Activated B cell treated with CpG ODN at 0.5 μM for 24 hours (primary cell): ENCODE data around the gene PRIMPOL. TPM values are rescaled to one million over a fixed set of nuclear protein-coding genes. Genes with fewer than 3 reads are reported as not detected.
"Not testable (repeated sequence)": the region's sequence is repeated elsewhere in the genome, so short reads cannot be mapped to it uniquely, and the experiment has no call there.

Experiments used
- ATAC-seq: fragments of 200-7000 bp; cut with Tn5 transposase; one replicate; pipeline ENCODE4 v1.10.0; 2021; ENCODE audit warnings: low read depth, mild to moderate bottlenecking, moderate library complexity
- CTCF ChIA-PET: fragments of 350-600 bp; sonication (Branson Sonifier 250); formaldehyde crosslinking; loops from one replicate; lab custom pipeline; 2021; ENCODE audit warnings: antibody characterized with exemption; lab: Charles Lee
- POLR2A ChIA-PET: fragments of 350-600 bp; sonication (Branson Sonifier 250); formaldehyde crosslinking; loops from one replicate; lab custom pipeline; 2021; ENCODE audit warnings: antibody characterized with exemption; lab: Charles Lee
- DNase-seq: peaks from one replicate; pipeline ENCODE4 v3.0.0; 2022
- H3K27ac Mint-ChIP-seq: one replicate; pipeline ENCODE4 v1.8.0; 2020; ENCODE audit warnings: mixed read lengths
- H3K27me3 Mint-ChIP-seq: one replicate; pipeline ENCODE4 v1.8.0; 2021; ENCODE audit warnings: mixed read lengths
- H3K36me3 Mint-ChIP-seq: one replicate; pipeline ENCODE4 v1.8.0; 2021; ENCODE audit warnings: low read depth, mixed read lengths
- H3K4me1 Mint-ChIP-seq: one replicate; pipeline ENCODE4 v1.8.0; 2021; ENCODE audit warnings: mixed read lengths
- H3K4me3 Mint-ChIP-seq: one replicate; pipeline ENCODE4 v1.8.0; 2020; ENCODE audit warnings: mild to moderate bottlenecking, mixed read lengths
- H3K9me3 Mint-ChIP-seq: one replicate; pipeline ENCODE4 v1.8.0; 2020; ENCODE audit warnings: mixed read lengths
- intact Hi-C: fragments of 100-400 bp; cut with micrococcal nuclease; formaldehyde crosslinking; loops from one replicate; pipeline ENCODE4 v1.15.1; 2024
- total RNA-seq: library from RNA; stranded (reverse); gene quantifications from 2 replicates; pipeline ENCODE4 v1.2.3, GENCODE V29; 2022
- TF ChIP-seq, protein P1 (sequence below): fragments of 200-600 bp; IDR thresholded peaks from one replicate; pipeline ENCODE4 v1.8.0; 2022; ENCODE audit warnings: antibody characterized with exemption, mild to moderate bottlenecking

The PRIMPOL gene, protein sequence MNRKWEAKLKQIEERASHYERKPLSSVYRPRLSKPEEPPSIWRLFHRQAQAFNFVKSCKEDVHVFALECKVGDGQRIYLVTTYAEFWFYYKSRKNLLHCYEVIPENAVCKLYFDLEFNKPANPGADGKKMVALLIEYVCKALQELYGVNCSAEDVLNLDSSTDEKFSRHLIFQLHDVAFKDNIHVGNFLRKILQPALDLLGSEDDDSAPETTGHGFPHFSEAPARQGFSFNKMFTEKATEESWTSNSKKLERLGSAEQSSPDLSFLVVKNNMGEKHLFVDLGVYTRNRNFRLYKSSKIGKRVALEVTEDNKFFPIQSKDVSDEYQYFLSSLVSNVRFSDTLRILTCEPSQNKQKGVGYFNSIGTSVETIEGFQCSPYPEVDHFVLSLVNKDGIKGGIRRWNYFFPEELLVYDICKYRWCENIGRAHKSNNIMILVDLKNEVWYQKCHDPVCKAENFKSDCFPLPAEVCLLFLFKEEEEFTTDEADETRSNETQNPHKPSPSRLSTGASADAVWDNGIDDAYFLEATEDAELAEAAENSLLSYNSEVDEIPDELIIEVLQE
- 9.1 and 11.6 TPM in 2 replicates for total RNA-seq

DNA sequence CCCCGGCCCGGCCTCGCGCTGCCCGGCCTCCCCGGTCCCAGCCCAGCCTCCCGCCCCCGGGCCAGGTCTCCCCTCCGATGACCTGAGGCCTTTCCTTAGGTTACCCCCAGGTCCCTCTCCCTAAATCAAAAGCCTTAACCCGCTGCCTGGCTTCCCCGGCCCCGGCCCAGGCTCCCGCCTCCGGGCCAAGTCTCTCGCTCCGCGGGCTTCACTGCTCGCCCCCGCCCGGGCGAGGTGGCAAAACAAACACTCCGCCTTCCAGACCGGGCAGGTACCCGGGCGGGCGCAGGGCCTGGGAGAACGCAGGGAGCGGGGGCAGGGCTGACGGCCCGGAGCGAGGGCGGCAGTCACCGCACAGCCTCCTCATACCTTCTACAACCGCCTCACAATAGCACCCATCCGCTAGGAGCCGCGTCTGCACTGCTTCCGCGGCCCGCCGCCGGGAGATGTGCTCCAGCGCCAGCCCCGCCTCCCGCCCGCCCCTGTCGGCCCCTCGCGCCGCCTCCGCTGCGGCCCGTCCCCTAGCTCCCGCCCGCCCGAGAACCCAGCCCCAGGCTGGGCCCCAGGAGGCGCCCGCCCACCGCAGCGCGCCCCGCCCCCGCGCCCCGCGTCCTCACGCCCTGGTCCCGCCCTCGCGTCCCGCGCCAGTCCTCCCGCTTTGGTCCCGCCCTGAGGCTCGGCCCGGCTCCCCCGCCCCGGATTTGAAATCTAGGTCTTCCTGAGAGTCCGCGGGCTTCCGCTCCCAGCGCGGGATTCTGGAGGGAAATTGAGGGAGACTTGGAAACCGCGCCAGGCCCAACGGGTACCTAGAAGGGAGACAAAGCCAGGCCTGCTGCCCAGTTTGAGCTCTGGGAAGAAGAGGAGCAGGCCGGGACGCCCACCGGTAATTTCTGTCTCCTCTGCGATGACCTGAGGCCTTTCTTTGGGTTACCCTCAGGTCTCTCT is at the start of gene PRIMPOL, which contains the start of gene CASP3:
Gene PRIMPOL (plus strand): TSS at position 713 of the 945 bp plus-strand sequence. CDS start 7,403 bp downstream, outside the sequence.
Gene CASP3 (minus strand): TSS at position 422 of the 945 bp plus-strand sequence. CDS start 10,994 bp downstream, outside the sequence.
- H3K36me3 Mint-ChIP-seq = peaks cover 26% of the 10 kb centered on the region
- H3K27me3 Mint-ChIP-seq = no peaks in the 10 kb centered on the region
- peak within 1 kb of the TSS; percentile 94 for H3K4me3 Mint-ChIP-seq
- peaks cover 43% of the 10 kb centered on the region for H3K4me1 Mint-ChIP-seq
- DNase-seq = peak; percentile 98
- TF ChIP-seq, protein P1, sequence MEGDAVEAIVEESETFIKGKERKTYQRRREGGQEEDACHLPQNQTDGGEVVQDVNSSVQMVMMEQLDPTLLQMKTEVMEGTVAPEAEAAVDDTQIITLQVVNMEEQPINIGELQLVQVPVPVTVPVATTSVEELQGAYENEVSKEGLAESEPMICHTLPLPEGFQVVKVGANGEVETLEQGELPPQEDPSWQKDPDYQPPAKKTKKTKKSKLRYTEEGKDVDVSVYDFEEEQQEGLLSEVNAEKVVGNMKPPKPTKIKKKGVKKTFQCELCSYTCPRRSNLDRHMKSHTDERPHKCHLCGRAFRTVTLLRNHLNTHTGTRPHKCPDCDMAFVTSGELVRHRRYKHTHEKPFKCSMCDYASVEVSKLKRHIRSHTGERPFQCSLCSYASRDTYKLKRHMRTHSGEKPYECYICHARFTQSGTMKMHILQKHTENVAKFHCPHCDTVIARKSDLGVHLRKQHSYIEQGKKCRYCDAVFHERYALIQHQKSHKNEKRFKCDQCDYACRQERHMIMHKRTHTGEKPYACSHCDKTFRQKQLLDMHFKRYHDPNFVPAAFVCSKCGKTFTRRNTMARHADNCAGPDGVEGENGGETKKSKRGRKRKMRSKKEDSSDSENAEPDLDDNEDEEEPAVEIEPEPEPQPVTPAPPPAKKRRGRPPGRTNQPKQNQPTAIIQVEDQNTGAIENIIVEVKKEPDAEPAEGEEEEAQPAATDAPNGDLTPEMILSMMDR = no peak
- peak; percentile 92 for ATAC-seq
- intact Hi-C loops = loop anchor here (1.0 to 10.0 kb wide), 17 partner anchors 85 to 1207 kb away; partner anchors contain the start of genes ACSL1, ANKRD37, CCDC110 and CDKN2AIP
- POLR2A ChIA-PET = interaction anchor here (0.6 to 3.2 kb wide), 43 partner anchors 10 to 1731 kb away, joined by 3 to 26 read pairs (median 4); partner anchors contain the start of genes CENPU and IRF2
- CTCF ChIA-PET = interaction anchor here (1.0 to 2.3 kb wide), 3 partner anchors 84 to 385 kb away, joined by 3 to 13 read pairs (median 4); partner anchors contain the start of gene CENPU
- no peaks in the 10 kb centered on the region for H3K9me3 Mint-ChIP-seq
- H3K27ac Mint-ChIP-seq = peak within 1 kb of the TSS; percentile 89

DNA sequence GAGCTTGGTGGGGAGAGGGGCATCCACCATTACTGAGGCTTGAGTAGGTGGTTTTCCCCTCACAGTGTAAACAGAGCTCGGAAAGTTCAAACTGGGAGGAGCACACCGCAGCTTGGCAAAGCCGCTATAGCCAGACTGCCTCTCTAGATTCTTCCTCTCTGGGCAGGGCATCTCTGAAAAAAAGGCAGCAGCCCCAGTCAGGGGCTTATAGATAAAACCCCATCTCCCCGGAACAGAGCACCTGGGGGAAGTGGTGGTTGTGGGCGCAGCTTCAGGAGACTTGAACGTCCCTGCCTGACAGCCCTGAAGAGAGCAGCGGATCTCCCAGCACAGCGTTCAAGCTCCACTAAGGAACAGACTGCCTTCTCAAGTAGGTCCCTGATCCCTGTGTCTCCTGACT is 48.6 kb upstream of the PRIMPOL start:
- CTCF ChIA-PET, H3K27ac Mint-ChIP-seq, ATAC-seq: not testable (repeated sequence)

DNA sequence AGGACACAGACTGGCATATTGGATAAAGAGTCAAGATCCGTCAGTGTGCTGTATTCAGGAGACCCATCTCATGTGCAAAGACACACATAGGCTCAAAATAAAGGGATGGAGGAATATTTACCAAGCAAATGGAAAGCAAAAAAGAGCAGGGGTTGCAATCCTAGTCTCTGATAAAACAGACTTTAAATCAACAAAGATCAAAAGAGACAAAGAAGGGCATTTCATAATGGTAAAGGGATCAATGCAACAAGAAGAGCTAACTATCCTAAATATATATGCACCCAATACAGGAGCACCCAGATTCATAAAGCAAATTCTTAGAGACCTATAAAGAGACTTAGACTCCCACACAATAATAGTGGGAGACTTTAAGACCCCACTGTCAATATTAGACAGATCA is 46.7 kb upstream of the PRIMPOL start:
- intact Hi-C loops, DNase-seq, H3K4me1 Mint-ChIP-seq, H3K4me3 Mint-ChIP-seq, POLR2A ChIA-PET, H3K36me3 Mint-ChIP-seq, ATAC-seq, CTCF ChIA-PET, H3K27ac Mint-ChIP-seq: not testable (repeated sequence)
- Mint-ChIP-seq H3K9me3 (peaks cover 17% of the 10 kb centered on the region), H3K27me3 (peaks cover 13% of the 10 kb centered on the region)

More for the DNA sequence above, 48.6 kb upstream of the PRIMPOL start:
- peaks cover 13% of the 10 kb centered on the region for H3K9me3 Mint-ChIP-seq
- H3K36me3 Mint-ChIP-seq, intact Hi-C loops, DNase-seq, H3K4me3 Mint-ChIP-seq, H3K4me1 Mint-ChIP-seq, POLR2A ChIA-PET: not testable (repeated sequence)
- H3K27me3 Mint-ChIP-seq = peaks cover 13% of the 10 kb centered on the region

DNA sequence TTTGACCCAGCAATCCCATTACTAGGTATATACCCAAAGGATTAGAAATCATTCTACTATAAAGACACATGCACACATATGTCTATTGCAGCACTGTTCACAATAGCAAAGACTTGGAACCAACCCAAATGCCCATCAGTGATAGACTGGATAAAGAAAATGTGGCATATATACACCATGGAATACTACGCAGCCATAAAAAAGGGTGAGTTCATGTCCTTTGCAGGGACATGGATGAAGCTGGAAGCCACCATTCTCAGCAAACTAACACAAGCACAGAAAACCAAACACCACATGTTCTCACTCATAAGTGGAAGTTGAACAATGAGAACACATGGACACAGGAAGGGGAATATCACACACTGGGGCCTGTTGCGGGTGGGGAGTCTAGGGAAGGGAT is 42.1 kb upstream of the PRIMPOL start:
- H3K36me3 Mint-ChIP-seq, H3K27ac Mint-ChIP-seq, POLR2A ChIA-PET, H3K27me3 Mint-ChIP-seq, ATAC-seq, DNase-seq, CTCF ChIA-PET, H3K4me3 Mint-ChIP-seq, intact Hi-C loops, H3K4me1 Mint-ChIP-seq: not testable (repeated sequence)
- H3K9me3 Mint-ChIP-seq = peaks cover 17% of the 10 kb centered on the region

DNA sequence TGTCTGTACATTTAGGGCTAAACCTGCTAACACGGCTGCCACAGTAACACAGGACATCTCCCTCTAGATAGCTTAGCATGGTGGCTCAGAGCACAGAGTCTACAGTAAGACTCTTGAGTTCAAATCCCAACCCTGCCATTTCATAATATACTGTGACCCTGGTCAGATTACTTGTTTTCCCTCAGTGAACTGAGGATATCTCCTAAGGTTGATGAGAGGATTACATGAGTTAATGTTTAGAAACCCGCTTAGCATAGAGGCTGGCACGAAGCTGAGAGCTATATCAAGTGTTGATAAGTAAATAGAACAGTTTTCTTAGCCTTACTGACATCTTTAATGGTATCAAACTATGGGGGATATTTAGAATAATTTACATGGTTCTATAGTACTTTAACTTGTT is 37.5 kb upstream of the PRIMPOL start:
- ChIA-PET CTCF (no interaction called here), POLR2A (no interaction called here)
- Mint-ChIP-seq H3K27me3 (no peaks in the 10 kb centered on the region), H3K9me3 (peaks cover 7% of the 10 kb centered on the region), H3K36me3 (peaks cover 3% of the 10 kb centered on the region), H3K4me3 (no peak overlapping the region), H3K27ac (no peak overlapping the region), H3K4me1 (peaks cover 6% of the 10 kb centered on the region)
- intact Hi-C loops = no loop called here
- TF ChIP-seq, protein P1 = no peak
- DNase-seq = no peak
- no peak for ATAC-seq

DNA sequence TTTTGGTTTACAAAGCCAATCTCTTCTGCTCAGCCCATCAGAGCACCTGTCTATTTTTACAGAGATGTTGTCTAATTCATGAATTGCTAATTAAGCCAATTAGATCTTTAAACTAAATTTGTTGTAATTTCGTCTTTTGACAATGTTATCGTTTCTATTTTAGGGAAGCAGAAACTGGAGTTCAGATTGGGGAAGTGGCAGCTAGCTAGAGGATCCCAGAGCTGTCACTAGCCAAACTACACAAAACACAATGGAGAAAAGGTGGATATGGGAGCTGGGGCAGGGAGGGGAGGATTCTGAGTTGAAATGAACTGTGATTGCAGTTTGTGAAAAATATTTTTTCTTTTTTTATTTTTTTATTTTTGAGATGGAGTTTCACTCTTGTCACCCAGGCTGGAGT is 36.1 kb upstream of the PRIMPOL start:
- Mint-ChIP-seq H3K9me3 (peaks cover 7% of the 10 kb centered on the region), H3K27me3 (no peaks in the 10 kb centered on the region), H3K27ac (no peak overlapping the region), H3K4me3 (no peak overlapping the region), H3K36me3 (peaks cover 3% of the 10 kb centered on the region), H3K4me1 (peaks cover 14% of the 10 kb centered on the region)
- no peak for DNase-seq
- ATAC-seq = no peak
- ChIA-PET POLR2A (no interaction called here), CTCF (no interaction called here)
- TF ChIP-seq, protein P1 = no peak
- intact Hi-C loops = no loop called here
